Adipose tissue (tissue), 3 donors: ENCODE measurements around the gene RAB44. TPM values are rescaled to one million over a fixed set of nuclear protein-coding genes. Genes with fewer than 3 reads are reported as not detected.

Experiments
- H3K27ac ChIP-seq: one replicate; pipeline ENCODE4 v1.5.1; 2013; ENCODE audit warnings: low read depth, low read length
- whole genome bisulfite sequencing, 3 donors: extraction: QIAGEN DNeasy Blood & Tissue Kit; methylation state at CpG; one replicate each; pipeline ENCODE4 v1.1.7; 2013; 5-methylcytosine and 5-hydroxymethylcytosine counted together
- polyA plus RNA-seq, 3 donors: library from polyadenylated mRNA; stranded (reverse); fragments of 200-250 nt; gene quantifications; one replicate each; pipeline ENCODE4 v1.2.3, GENCODE V29; 2013
- donor health status: healthy with polysubstance abuse.
- donor health status: Bipolar disorder and iron deficiency.
- donor health status: healthy.

RAB44 gene
- polyA plus RNA-seq, 3 donors, result 0.07 to 0.19 (median 0.11) TPM

GRCh38 chr6:36739947-36740817, 42.6 kb downstream of the RAB44 start:
- 74 to 80% (median 79%) methylated on average over 13 of the region's 13 CpGs for WGBS, 3 donors
- H3K27ac ChIP-seq, result no peak overlapping the region

DNA sequence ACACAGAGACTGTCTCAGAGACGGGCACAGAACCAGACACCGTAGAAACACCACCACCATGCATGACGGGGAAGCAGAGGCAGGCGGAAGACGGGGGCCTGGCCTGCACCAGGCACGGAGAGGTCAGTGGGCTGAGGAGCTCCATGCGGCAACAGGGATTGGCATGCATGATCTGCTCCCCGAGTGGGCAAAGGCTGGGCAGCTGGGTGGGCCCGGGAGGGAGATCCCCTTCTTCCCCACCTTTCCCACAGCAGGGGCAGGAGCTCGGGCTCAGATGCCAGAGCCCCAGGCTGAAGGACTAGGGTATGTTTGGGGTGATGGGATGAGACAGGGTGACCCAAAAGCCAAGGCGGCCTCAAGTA, 43.2 kb downstream of the RAB44 start:
- 90 to 93% (median 92%) methylated on average over 11 of the region's 11 CpGs for WGBS, 3 donors
- no peak overlapping the region for H3K27ac ChIP-seq

- H3K27ac ChIP-seq, result no peak overlapping the region
- WGBS, 3 donors, result 91 to 94% (median 93%) methylated on average over 18 to 19 of the region's 19 CpGs
Measured at GRCh38 chr6:36742146-36742545, 44.5 kb downstream of the RAB44 start.

- no peak overlapping the region for H3K27ac ChIP-seq
- WGBS, 3 donors, result 65 to 81% (median 80%) methylated on average over 5 of the region's 5 CpGs
Measured at GRCh38 chr6:36743032-36743431, 45.4 kb downstream of the RAB44 start.

DNA sequence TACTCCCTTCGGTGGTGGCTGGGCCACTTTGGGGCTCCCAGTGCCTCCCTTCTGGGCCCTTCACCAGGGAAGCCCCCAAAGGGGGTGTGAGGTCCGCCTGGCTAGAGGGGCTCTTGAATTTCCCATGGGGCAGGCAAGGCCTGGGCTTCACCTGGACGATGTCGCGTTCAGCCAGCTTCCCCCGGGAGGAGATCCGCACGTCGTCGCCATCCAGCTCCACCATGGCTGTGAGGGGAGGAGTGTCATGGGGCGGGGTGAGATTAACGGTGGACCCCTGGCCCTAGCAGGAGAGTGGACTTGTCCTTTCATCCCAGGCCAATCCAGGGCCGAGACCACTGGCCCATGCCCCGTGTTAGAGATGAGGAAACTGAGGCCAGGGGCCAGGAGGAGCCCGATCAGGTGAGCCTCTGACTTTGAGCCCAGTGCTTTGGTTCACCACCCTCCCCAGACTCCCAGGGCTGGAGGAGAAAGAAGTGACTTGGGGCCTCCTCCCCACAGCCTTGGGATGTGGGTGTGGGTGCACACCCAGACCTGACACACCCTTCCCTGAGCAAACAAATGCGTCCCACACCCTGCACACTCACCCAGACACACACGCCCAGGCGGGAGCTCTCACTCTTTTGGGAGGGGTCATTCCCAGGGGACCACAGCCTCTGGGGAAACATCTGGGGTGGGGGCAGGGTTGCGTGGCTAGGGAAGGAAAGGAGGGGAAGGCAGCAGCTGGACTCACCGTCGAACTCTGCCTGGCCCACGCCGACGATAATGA, 46.1 kb downstream of the RAB44 start:
- H3K27ac ChIP-seq, result no peak overlapping the region
- WGBS, 3 donors, result 81 to 85% (median 81%) methylated on average over 24 of the region's 24 CpGs

GRCh38 chr6:36744304-36744673, 46.7 kb downstream of the RAB44 start:
- 49 to 71% (median 71%) methylated on average over 2 of the region's 2 CpGs for WGBS, 3 donors
- H3K27ac ChIP-seq, result no peak overlapping the region

DNA sequence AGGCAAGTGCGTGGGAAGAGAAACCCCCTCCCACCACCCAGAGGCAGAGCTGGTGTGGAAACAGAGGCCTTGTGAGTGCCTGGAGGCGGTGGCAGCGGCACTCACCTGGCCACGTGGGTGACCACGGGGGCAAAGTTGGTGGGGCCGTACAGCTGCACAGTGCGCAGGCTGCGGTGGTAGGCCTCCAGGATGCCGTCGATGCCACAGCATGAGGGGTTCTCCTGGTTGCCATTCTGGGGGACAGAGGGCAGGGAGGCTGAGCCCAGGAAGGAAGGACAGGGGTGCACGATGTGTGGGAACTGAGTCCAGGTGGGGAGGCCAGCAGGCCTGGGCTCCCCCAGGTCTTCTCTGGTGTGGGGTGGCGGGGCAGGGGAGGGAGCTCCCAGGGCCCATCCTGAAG, 47.7 kb downstream of the RAB44 start:
- no peak overlapping the region for H3K27ac ChIP-seq
- WGBS, 3 donors, result 94% methylated on average over 11 to 12 of the region's 12 CpGs

DNA sequence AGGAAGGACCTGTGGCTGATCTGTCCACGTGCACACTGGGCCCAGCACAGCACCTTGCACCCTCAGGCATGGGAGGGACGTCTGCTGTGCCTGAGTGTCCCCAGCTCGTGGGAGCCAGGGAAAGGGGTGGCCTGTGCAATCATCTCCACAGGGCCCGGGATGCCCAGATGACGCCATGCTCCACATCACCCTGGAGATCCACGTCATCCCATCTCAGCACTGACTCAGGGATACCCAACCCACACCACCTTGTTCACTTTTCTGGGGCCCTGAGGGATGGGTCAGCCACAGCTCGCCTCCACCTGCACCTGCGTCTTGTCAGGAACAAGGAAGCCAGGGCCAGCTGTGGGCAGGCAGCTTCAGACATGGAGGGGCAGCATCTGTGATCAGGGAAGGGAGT, 48.2 kb downstream of the RAB44 start:
- 79 to 86% (median 84%) methylated on average over 8 of the region's 8 CpGs for WGBS, 3 donors
- H3K27ac ChIP-seq, result no peak overlapping the region

GRCh38 chr6:36746251-36746650, 48.6 kb downstream of the RAB44 start:
- no peak overlapping the region for H3K27ac ChIP-seq
- WGBS, 3 donors, result 83 to 91% (median 87%) methylated on average over 14 of the region's 14 CpGs

DNA sequence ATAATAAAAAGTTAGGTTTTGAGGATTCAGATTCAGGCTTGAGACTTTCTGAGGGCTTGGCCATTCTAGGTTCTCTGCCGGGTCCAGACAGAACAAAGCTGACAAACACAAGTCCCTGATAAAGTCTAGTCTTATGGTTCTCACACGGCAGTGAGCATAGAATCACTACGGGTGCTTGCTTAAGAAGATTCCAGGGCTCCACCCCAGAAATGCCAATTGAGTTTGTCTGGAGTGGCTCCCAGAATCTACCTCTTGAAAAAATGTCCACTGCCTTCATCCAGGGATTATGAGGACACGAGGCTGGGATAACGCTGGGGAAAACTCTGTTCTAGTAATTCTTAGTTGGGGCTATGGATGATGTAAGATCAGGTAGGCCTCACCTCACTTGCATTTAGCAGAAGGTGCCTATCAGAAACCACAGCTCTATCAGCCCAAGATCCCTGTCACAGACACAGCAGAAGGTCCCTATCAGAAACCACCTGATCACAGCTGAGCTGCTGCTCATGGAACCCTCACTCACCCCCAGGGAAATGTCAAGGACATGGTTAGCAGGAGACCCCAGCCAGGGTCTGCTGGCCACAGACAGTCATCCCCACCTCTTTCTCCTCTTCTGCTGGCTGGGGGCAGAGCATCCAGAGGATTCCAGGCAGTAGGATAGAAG, 52.3 kb downstream of the RAB44 start:
- WGBS, 3 donors, result 94 to 97% (median 96%) methylated on average over 5 of the region's 5 CpGs
- no peak overlapping the region for H3K27ac ChIP-seq

DNA sequence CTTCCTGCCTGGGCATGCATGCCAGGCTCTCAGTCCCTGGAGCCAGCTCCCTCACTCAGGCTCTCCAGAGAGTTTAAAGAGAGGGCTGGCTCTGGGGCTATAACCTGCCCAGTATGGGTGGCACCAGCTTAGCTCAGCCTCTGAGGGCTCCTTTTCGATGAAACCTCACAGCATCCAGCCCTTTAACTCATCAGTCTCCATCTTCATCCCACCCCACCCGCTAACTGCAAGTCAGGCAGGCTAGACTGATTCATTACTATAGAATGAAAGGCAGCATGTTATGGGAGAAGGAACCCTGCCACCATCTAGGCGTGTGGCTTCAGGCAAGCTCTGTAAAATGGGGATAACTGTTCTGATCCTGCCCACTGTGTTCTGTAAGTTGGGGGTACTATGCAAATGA, 53.5 kb downstream of the RAB44 start:
- H3K27ac ChIP-seq, result no peak overlapping the region
- WGBS, 3 donors, result 94 to 96% (median 95%) methylated on average over 3 of the region's 3 CpGs

DNA sequence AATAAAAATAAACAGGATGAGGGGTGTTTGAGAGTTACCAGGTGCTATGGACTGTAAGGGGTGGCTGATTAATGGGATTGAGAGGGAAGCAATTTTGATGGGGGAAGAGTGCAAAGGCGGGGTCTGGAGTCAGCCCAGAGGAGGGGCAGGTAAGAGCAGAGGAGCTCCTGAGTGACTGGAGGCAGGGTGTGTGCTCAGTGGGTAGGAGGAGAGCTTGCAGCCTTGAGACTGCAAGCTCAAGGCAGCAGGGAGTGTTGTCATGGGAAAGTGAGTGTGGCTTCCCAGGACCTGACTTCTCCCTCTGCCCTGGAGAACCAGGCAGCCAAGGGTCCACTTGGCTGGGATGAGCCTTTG, 54.2 kb downstream of the RAB44 start:
- 0 to 70% (median 33%) methylated on average over 1 of the region's 1 CpG for WGBS, 3 donors
- H3K27ac ChIP-seq, result no peak overlapping the region

- WGBS, 3 donors, result 72 to 86% (median 77%) methylated on average over 6 of the region's 6 CpGs
- H3K27ac ChIP-seq, result no peak overlapping the region
Measured at GRCh38 chr6:36752187-36752885, 54.7 kb downstream of the RAB44 start.

GRCh38 chr6:36752886-36753506, 55.4 kb downstream of the RAB44 start:
- 77 to 83% (median 79%) methylated on average over 6 of the region's 6 CpGs for WGBS, 3 donors
- H3K27ac ChIP-seq, result no peak overlapping the region

DNA sequence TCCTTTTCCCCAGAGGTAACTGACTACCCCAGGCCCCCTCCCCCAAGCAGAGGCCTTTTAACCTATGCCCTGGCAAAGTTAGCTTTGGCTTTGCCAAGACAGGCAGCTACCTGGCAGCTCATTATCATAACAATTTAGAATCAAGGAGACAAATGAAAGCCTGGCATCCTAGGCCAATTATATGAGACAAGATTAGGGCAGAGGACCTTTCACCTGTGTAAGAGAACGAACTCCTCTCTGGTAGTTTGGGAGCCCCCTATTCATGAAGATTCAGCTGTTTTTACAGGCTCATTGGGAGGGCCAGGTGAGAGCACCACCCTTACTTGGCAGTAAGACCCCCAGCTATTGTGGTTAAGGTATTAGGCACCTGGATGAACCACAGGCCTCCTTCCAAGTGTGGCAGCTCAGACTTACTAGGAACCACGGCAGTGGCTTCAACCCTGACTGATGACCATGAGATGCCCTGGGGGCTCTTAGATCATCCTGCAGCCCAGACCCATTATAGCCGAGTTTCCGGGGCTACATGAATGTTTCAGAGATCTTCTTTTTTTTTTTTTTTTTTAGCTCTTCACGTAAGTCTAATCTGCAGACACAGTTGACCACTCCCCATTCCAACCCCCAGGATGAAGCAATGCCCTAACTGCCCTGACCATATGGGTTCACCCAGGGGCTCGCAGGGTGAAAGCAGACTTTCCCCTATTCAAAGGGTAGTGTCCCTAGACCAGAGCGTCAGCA, 56.2 kb downstream of the RAB44 start:
- H3K27ac ChIP-seq, result no peak overlapping the region
- WGBS, 3 donors, result 68 to 86% (median 76%) methylated on average over 7 of the region's 7 CpGs

DNA sequence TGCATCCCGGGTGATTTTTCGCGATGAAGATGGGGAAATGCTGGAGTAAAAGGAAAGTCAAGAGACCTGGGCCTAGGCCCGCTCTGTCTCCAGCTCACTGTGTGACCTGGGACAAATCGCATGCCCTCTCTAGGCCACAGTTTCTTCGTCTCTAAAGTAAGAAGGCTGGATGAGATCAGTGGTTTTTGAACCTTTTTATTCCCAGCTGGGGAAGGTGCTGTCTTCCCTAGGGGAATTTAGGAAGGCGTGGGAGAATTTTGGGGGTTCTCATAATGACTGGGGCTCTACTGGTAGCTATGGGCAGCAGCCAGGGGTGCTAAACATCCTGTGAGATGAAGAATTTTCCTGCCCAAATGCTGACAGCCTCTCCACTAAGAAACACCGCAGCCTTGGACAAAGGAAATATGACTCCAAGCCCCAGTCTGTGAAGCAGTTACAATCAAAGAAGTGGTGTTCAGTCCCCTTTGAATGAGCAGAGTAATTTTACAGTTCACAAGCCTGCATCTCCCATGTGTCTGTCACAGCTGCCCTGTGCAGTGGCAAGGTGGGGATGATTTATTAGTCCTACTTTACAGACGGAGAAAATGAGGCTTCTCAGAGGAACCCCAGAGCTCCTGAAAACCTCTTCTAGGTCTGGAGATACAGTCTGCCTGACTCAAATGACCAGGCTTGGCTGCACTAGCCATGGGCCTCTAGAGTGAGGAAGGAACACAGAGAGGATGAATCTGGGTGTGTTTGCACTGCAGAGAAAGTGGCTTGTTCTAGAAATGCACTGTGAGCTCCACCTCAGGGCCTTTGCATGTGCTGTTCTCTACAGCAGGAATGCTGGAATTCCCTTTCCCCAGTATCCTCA, 57.2 kb downstream of the RAB44 start:
- no peak overlapping the region for H3K27ac ChIP-seq
- 90 to 94% (median 90%) methylated on average over 9 of the region's 9 CpGs for WGBS, 3 donors
